GM19043 (cell line): ENCODE data around the gene PHLDA3.

Experiments used
- ATAC-seq: cut with Tn5 transposase; IDR thresholded peaks from one replicate; pipeline ENCODE4 v1.9.1; 2021; ENCODE audit warnings: low read depth; ENCODE audit not compliant: unreplicated experiment

PHLDA3 gene

DNA sequence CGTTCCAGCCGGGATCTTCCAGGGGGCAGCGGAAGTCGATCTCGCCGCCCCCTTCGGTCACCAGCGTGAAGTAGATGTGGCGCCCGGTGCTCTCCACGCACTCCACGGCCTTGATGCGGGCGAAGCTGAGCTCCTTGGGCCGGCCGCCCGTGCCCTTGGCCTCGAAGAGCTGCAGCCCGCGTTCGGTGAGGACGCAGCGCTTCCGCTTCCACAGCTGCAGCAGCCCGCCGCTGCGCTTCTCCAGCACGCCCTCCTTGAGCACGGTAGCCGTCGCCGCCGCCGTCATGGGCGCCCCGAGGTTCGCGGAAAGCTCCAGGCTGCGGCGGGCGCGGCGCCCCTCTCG, 516 bp downstream of the PHLDA3 start:
- ATAC-seq = peak; percentile 36

GRCh38 chr1:201466492-201466891, 2.5 kb downstream of the PHLDA3 start:
- ATAC-seq = no peak

GRCh38 chr1:201465698-201466290, 3.2 kb downstream of the PHLDA3 start:
- no peak for ATAC-seq

DNA sequence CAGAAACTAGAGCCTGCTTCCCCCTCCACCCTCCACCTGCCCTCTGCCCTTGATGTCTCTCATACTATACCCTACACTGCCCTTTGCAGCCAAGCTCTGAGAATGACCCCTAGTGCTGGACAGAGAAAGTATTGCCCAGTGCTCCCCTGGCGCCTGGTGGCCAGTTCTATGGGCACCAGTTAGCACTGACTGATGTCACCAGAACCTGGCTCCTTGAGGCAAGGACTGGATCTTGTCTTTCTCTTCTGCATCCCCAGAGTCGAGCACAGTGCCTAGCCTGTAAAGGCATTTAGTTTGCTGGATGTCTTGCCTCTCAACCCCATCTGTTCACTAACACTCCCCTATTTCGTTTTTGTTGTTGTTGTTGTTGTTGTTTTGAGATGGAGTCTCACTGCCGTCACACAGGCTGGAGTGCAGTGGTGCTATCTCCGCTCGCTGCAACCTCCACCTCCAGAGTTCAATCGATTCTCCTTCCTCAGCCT, 5.9 kb downstream of the PHLDA3 start:
- ATAC-seq = no peak

GRCh38 chr1:201461645-201462441, 7.1 kb downstream of the PHLDA3 start:
- no peak for ATAC-seq

DNA sequence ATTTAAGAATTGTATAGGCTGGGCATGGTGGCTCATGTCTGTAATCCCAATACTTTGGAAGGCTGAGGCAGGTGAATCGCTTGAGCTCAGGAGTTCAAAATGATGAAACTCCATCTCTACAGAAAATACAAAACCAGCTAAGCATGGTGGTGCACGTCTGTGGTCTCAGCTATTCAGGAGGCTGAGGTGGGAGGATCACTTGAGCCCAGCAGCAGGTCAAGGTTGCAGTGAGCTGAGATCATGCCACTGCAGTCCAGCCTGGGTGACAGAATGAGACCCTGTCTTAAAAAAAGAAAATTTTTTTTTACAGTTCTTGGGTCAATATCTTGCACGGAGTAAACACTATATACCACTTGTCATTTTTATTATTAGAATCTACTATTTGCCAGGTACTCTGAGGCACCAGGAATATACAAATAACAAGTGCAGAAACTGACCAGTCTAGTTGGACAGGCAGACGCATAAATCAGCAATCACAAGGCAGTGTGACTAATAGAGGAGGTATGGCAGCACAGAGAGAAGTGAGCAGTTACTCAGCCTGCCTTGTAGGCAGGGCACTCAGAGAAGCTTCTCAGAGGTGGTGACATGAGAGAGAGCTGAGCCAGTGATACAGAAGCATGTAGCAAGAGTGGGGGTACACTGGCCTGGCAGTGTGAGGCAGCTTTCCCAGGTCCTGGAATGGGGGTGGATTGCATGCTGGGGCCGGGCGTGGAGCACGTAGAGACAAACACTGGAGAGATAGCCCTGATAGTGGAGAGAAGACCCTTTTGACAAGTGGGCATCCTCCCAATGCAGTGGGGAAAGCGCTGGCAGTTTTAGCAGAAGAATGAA, 8.0 kb downstream of the PHLDA3 start:
- no peak for ATAC-seq

DNA sequence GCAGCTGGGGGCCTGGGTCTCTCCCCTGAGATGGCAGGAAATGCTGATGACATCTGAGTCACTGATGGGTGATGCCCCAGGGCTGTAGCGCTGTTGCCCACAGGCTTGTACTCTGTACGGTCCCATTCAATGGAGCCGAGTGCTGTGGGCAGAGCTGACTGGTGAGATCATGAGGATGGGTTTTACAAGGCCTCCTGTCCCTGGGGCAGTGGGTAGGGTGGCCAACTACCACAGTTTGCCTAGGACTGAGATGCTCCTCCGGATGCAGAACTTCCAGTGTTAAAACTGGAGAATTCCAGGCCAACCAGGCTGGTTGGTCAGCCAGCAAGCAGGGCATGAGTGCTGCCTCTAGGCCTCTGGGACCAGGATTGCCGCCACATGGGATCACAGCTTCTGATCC, 9.2 kb downstream of the PHLDA3 start:
- no peak for ATAC-seq

GRCh38 chr1:201459052-201459451, 9.9 kb downstream of the PHLDA3 start:
- no peak for ATAC-seq

DNA sequence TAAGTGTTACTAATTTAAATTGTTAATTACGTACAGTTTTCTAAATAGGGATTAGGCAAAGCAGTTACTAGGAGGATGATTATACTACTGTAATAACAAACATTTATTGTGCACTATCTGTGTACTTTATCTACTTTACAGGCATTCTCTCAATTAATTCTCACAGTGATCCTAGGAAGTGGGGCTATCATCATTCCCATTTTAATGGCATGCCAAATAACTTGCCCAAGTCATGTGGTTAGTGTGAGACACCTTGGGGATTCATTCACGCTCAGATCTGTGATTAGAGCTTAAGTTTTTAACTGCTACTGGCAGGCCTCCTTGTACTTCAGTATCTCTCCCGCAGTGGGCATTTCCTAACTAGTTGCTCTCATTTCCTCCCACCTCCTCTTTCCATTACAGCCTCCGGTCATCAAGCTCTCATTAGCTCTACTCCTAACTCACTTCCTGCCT, 11.5 kb downstream of the PHLDA3 start:
- no peak for ATAC-seq

DNA sequence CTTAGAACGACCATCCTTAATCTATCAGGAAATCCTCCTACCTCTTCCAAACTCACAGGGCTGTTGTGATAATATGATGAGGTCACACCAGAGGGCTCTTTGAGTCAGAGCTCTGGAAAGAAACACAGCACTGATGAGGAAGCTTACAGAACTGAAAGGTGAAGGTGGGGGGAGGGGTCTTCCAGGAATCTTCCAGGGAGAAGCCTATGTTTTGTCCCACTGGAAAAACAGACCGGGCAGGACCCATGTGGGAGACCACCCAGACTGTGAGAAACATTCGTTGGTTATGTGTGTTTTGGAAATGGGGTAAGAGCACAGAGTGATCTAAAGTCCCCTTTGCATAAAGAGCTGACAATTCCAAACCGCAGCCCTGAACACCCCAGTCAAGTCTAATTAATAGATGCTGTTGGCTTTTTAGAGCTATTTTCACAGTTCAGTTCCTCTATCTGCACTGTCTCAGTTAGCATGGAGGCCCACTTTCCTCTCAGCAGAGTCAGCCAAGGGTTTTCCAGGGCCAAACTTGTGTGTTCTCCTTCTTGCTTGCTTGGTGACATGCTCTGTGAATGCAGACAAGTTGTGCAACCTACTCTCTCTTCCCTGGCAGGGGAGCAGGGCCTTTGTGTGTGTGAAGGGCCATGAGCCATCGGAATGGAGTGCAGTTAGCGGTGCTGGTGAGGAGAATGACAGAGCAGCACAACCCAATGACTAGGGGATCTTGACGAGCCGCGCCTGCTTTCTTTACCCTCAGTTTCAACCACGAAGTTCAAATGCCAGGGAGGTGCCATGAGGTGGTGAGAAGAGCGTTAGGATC, 12.3 kb downstream of the PHLDA3 start:
- ATAC-seq = no peak

DNA sequence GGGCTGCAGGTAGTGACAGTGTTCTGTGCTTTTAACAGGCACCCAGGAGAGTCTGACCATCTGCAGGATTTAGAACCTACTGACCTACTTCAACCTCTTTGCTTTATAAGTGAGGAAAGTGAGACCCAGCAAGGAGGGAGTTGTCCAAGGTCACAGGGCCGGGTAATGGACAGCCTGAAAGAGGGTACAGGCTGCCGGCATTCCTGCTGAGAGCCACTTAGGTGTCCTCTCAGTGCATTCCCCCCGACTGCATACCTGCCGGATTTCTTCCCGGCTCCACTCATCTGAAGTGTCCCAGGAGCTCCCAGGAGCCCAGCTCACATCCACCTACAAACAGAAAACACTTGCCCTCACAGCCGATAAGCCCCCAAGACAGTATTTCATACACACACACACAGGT, 13.9 kb downstream of the PHLDA3 start:
- ATAC-seq = no peak

DNA sequence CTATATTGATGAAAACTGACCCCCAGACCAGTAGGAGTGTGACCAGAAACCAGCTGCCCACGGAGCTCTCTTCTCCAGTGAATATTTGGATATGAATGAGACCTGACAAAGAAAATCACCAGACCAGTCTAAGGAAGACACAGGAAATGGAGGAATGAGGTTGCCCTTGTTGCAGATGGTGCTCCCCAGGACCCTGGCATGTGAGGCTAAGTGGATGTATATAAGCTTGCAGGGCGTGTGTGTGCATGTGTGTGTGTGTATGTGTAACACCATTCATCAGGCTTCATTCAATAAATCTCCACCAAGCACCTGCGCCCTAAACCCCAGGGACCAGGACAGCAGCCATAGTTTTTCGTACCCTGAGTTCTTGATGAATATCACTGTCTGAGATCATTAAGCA, 14.4 kb downstream of the PHLDA3 start:
- no peak for ATAC-seq

- no peak for ATAC-seq
Measured at GRCh38 chr1:201452866-201453265, 16.1 kb downstream of the PHLDA3 start.

DNA sequence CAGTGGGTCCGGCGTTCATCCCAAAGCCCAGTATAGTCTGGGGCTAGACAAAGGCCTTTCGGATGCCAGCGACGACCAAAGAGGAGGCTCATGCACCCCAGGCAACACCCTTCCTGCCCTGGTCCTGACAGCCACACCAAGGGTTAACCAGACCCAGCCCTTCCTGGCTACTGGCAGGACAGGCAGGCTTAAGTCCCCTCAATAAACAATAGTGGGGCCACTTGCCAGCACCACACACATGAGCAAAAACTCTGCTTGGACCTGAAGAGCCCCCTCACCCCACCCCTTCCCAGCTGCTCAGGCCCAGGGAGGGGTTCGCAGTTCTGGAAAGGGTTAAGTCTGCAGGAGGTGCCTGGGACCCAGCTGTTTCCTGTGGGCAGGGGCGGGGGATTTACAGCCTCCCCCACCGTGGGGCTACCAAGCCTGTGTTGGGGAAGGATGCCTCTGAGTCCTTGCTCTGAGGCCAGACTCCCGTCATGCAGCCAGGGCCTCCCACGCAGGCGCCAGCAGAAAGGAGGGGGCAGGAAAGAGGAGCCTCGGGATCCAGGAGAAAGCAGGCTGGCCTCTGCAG, 18.2 kb downstream of the PHLDA3 start:
- no peak for ATAC-seq

- ATAC-seq = no peak
Measured at GRCh38 chr1:201448990-201449389, 20.0 kb downstream of the PHLDA3 start.

DNA sequence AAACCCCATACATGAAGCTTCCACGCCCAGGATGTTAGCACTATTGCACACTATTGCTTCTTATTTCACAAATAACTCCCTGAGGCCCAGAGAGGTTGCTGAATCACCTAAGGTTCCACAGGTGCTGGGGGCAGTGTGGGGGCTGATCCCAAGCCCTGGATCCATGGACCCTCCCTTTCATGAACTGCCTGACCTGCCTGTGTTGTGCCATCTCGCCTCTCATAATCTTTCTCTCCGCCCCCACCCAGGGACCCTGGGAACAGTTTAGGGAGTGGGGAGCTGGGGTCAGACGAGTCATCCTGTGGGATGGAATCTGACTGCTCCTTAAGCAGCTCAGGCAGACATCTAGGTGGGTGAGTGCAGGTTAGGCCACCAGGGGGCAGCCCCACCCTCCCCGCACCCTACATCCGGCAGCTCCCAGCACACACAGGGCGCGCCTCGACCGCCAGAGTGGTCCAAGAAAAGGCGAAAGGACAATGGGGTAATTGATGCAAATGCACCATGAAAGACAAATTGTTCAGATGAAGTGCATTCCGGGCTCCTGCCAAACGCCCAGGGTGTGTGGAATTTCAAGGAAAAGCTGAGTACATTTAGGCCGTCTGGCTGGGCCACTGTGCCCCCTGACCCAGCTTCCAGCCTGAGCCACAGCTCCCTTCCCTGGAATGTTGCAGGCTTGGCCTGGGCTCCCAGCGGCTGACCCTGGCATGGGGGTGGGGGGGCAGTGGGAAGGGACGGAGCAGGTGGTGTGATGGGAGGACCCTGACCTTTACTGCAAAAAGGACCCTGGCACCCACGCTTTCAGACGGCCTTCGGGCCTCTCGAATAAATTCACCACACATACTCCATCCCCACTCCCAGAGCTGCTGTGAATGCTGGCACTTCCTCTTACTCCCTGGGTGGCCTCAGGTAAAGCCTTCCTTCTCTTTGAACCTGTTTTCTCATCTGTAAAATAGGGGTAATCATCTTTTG, 20.8 kb downstream of the PHLDA3 start:
- no peak for ATAC-seq

GRCh38 chr1:201445310-201445709, 23.7 kb downstream of the PHLDA3 start:
- no peak for ATAC-seq

DNA sequence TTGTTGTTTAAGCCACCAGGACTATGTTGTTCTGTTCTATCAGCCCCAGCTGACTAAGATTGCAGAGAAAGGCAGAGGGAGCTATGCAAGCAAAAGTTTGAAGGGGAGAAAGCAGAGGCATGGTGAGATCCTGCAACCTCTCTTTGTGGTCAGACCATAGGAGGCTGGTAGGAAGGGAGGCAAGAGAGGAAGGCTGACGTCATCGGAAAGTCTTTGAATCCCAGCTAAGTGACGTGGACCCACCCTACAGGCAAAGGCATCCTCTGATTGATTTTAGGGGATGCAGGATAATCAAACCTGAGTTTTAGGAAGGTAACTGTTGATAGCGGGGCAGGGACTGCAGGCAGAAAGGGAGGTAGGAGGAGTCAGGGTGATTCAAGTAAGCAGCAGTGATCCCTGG, 24.2 kb downstream of the PHLDA3 start:
- ATAC-seq = no peak

GRCh38 chr1:201443747-201444146, 25.2 kb downstream of the PHLDA3 start:
- ATAC-seq = no peak
